ENCODE results near the gene PXDC1.
"Not testable (repeated sequence)": the region's sequence is repeated elsewhere in the genome, so short reads cannot be mapped to it uniquely, and the experiment has no call there.

The PXDC1 gene

DNA sequence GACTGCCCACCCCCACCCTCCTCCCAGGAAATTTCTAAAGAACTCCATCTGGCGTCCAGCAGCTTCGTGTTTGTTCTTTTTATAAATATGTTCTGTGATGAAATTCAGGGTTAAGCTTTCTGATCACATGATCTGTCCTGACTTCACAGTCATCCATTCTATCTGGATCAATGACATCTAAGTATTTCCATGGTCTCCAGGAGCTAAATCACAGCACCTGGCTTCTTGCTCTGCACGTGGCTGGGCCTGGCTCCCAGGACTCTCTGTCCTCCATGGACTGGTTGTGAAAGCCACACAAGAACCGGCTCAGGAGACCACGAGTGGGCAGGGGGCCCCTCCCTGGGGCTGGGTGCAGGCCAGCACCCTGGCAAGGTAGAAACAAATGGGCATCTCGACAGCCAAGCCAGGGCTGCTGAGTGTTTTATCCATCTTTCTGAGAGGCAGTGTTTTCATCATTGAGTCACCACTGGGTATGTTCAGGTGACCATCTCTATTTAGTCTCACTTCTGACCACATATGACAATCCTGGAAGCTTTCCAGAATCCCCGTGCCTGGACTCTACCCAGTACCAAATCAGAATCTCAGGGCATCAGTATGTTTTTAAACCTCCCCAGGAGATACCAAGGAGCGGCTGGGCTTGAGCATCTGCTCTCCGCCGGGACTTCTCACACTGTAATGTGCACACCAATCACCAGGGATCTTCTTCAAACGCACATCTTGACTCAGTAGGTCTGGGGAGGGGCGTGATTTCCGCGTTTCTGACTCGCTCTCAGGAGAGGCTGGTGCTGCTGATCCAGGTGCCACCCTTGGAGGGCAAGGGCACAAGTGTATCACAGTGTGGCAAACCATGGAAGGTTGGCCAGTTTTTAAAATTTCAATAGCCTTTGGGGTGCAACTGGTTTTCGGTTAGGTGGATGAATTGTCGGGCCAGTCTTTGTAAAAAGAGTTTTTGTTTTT is 31.6 kb upstream of the PXDC1 start:
- DNase-seq: no peak

DNA sequence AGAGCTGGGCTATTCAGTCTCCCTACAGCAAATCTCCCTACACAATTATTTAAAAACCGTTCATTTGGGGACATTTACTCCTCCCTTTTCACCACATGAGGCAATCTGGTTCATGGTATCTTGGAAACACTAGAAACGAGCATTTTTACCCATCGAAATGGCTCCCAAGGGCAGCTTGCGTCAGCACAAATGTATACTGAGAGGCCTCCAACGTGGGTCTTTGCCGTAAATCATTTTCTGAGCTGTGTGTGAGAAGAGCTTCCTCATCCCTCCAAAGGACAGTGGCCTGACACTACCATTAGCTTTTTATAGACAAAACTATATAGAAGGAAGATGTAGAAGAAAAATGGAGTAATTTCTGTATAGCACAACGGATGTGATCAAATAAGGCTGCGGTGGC is 30.0 kb upstream of the PXDC1 start:
- DNase-seq: no peak

DNA sequence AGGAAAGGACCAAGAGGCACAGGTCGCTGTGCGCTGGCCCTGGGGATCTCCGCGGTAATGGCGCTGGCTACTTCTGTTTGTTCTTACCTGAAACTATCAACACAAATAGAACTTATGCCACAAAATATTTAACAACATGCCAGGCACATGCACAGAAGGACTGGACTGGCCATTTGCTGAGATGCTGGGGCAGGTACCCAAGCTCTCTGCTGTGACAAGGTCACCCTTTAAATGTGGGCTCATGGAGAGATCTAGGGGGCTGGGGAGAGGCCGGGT is 28.0 kb upstream of the PXDC1 start:
- no peak for DNase-seq

DNA sequence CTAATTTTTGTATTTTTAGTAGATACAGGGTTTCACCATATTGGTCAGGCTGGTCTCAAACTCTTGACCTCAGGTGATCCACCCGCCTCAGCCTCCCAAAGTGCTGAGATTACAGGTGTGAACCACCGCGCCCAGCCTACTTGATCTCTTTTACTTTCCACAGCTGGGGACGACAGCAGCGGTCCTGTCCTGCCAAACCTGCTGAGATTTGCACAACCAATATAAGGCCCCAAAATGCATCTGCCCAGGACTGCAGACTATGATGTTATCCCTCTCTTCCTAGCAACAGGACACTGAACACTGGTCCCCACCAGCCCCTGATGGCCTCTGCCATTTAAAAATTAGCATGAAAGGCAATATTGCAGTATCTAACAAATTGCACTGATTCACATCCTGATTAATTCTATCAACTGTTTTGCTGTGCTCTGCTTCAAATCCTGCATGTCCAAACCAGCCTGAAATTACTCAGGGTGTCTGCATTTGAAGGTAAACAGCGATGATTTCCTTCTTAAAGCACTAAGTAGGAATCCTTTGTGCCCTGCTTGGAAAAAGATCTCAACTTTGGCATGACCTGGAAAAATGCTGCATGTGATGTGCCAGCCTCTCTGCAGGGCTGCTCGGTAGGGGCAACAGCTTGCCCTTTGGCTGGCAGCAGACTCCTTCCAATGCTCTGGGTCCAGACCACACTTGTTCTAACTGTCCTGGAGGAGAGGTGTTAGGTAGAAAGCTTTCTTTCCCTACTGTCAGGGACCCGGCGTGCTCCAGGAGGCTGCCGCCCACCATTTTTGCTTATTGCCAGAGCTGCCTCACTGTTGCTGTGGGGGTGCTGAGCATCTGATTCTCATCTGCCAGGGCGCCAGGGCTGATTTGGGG is 27.4 kb upstream of the PXDC1 start:
- no peak for DNase-seq

DNA sequence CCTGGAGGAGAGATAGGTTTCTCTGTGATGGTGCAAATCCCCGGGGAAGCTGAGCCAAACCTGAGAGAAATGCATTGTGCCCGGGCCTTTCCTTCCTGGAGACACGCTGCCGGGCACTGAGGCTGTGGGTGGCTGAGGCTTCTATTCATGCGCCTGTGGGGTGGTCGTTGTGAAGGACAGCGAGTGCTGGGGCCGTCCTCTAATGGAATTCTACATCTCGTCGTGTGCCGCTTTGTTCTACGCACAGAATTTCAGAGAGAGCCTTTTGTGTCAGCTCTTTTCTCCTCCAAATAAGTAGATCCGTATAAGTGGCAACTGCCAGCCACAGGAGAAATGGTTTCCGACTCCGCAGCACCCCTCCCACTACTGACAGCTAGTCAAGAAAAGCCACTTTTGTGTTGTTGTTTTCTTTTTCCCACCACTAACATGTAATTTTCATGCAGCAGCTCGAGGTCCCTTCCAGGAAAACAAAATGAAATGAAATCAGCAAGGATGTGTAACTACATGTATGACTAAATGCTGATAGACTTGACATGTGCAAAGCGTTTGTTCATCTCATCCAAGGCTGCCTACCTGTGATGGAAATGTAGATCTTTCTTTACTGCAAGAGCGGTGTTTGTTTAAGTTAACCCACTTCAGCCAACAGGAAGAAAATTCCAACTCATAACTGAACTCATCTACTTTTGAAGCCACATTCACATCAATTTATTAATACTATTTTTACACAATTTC is 26.4 kb upstream of the PXDC1 start:
- no peak for DNase-seq

DNA sequence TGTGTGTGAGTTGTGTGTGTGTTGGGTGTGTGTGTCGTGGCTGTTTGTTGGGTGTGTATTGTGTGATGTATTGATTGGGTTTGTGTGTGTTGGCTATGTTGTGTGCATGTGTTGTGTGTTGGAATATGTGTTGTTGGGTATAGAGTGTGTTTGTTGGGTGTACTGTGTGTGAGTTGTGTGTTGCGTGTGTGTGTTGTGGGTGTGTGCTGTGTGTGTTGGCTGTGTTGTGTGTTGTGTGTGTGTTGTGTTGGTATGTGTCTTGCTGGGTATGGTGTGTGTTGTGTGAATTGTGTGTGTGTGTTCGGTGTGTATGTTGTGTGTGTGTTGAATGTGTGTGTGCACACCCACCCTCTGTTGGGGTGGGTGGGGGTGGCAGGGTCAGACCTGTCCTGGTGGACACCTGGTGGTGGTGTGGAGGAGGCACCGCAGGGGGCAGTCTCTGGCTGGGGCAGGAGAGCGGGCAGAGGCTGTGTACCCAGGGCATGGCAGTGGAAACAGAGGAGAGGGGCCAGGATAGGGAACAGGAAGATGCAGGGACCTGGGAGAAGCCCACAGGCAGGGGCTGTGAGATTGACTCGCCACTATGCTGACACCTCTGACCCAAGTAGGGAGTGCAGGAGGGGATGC is 25.5 kb upstream of the PXDC1 start:
- DNase-seq: no peak

DNA sequence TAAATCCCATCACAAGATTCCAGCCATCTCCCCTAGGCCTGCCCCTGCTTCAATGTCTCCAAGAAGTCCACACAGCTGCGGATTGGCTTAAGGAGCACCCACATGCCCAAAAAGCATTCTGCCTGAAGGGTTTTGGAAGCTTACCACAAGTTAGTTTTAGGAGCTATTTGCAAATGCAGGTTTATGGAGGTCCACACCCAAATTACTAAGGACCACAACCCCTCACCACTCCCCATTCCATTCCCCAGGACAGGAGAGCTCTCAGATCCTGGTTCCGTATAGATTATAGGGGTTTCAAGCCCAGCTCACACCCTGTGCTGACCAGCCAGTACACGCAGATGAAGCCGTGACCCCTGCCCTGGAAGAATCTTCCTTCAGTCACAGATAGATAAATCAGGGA is 24.3 kb upstream of the PXDC1 start:
- DNase-seq: no peak

DNA sequence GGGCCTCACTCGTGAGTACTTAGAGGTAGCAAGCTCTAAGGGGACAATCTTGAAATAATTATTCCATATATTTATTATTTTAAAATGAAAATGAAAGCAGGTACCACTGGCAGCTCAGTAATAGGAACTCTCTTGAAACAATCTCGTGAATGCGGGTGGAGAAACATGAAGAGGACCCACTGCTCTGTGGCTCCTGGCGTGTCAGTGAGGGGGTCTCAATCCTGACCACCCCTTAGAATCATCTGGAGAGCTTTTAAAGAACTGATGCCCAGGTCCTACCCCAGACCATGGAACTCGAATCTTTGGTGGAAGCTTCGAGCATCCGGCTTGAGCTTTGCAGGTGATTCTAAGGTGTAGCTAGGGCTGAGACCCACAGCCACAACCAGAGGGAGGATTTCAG is 23.9 kb upstream of the PXDC1 start:
- no peak for DNase-seq

DNA sequence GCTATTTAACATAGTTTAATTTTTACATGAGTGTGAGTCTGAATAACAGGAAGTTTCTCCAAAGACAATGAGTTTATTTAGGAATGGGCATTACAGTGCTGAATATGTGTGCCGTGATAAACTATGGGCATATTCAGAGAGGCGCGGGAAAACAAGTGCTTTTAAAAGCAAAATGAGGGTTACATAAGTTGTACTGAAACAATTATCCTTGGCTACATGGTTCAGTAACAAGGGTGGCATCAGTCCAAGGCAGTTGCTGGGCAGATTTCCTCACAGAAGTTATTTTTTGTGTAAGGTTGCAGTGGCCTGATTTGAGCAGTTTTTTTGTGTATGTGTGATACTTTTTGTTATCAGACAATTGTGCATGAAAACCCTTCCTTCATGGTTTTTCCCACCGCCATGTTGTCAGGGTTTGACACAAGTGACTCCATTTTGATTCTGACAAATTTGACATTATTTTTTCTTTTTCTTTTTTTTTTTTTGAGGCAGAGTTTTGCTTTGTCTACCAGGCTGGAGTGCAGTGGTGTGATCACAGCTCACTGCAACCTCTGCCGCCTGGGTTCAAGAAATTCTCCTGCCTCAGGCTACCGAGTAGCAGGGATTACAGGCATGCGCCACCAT is 22.3 kb upstream of the PXDC1 start:
- no peak for DNase-seq

DNA sequence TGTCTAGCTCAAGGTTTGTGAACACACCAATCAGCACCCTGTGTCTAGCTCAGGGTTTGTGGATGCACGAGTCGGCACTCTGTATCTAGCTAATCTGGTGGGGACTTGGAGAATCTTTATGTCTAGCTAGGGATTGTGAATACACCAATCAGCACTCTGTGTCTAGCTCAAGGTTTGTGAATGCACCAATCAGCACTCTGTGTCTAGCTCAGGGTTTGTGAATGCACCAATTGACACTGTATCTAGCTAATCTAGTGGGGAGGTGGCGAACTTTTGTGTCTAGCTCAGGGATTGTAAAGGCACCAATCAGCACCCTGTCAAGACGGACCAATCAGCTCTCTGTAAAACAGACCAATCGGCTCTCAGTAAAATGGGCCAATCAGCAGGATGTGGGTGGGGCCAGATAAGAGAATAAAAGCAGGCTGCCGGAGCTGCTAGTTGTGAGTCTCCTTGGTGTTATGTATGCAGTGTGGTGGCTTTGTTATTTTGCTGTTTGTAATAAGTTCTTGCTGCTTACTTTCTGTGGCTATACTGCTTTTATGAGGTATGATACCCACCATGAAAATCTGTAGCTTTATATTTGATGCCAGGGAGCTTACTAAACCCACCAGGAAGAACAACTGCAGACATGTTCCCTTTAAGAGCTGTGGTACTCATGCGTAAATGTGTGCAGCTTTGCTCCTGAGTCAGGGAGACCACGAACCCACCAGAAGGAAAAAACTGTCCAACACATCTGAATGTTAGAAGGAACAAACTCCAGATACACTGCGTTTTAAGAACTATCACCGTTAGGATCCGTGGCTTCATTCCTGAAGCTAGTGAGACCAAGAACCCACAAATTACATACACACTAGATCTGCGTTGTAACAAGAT is 20.9 kb upstream of the PXDC1 start:
- DNase-seq: not testable (repeated sequence)

DNA sequence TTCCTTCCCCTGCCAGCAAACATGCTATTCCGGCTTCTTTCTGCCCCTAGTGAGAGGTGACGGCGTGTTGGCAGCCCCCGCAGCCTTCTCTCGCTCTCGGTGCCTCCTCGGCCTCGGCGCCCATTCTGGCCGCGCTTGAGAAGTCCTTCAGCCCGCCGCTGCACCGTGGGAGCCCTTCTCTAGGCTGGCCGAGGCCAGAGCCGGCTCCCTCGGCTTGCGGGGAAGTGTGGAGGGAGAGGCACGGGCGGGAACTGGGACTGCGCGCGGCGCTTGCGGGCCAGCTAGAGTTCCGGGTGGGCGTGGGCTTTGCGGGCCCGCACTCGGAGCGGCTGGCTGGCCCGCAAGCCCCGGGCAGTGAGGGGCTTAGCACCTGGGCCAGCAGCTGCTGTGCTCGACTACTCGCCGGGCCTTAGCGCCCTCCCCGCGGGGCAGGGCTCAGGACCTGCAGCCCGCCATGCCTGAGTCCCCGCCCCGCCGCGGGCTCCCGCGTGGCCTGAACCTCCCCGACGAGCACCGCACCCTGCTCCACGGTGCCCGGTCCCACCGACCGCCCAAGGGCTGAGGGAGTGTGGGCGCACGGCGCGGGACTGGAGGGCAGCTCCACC is 20.0 kb upstream of the PXDC1 start:
- DNase-seq: no peak

DNA sequence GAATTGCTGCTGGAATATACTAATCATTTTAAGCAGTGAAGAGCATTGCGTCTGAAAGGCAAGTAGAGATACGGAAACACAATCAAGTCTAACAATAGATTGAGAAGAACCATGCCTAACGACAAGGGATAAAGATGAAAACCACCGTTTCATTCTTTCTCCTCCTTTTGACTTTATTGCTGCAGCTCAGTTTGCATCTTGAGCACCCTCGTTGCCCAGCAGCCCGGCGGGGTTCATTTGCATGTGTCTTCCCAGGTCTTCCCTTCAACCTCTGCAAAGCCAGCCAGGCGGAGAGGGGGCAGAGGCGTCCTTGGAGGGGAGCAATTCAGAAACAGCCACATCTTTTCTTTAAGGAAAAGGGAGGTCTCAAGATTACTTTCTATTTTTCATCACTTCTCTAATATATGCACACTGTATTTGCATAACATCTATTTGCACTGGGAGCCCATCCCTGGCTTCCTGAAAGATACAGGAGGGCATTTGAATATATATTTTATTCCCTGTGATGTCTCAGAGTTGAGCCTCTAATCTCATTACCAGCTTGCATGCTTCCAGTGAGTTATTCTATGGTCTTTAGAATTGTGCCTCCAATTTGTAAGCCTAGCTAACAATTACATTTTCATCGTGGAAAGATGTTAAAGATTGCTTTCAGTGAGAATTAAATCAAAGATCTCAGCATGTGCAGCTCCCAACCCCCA is 18.7 kb upstream of the PXDC1 start:
- no peak for DNase-seq

DNA sequence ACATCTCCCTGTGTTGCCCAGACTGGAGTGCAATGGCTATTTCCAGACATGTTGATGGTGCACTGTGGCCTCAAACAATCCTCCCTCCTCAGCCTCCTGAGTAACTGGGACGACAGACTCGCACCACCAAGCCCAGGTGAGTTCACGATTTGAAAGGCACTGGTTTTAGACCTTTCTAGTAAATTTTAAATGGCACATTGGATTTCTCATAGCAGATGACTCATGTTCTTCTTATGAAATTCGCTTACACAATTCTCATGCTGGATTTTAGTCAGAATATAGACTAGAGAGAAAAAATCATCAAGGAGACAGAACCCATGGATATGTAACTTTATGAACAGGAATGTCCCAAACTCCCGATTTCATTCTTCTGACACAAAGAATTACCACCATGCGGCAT is 18.1 kb upstream of the PXDC1 start:
- DNase-seq: peak; percentile 16

DNA sequence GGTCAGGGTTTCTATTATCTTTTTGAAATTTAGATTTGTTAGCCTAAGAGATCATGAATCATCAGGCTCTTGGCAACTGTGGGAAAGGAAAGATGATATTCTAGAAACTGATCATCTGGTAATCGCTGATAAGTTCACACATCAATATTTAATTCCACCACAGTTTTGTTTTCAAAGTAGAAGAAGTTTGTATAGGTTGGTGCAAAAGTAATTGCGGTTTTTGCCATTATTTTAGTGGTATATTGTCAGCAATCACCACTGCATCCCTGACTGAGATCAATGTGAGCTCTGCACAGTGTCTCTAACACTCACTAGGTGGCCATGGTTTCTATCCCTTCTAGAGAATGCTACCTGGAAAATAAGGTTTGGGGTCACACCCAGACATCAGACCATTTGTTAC is 17.0 kb upstream of the PXDC1 start:
- DNase-seq: no peak

DNA sequence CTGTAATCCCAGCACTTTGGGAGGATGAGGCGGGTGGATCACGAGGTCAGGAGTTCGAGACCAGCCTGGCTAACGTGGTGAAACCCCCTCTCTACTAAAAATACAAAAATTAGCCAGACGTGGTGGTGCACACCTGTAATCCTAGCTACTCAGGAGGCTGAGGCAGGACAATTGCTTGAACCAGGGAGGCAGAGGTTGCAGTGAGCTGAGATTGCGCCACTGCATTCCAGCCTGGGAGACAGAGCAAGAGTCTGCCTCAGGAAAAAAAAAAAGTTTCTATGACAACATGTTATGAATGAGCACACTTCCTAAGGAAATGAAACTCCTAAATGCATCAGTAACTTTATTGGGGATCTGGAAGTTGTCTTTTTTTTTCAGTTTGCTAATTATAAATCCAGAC is 16.0 kb upstream of the PXDC1 start:
- not testable (repeated sequence) for DNase-seq

DNA sequence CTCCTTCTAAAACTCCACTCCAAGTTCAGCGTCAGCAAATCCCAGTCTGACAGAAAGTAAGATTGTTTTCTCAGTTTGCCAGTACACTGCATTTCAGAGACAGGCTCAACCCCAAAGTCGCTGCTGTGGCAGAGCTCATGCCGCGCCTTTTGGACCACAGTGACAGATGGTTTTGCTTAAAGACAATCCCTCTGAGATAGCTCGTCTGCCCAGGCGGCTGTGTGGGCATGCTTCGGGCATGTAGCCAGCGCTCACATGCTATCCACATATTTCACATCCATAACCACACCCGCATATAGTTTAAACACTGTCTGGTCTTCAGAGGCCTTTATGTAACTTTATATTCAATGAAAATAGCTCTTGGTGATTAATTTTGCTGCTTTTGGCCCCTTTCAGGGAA is 14.7 kb upstream of the PXDC1 start:
- peak; percentile 43 for DNase-seq

DNA sequence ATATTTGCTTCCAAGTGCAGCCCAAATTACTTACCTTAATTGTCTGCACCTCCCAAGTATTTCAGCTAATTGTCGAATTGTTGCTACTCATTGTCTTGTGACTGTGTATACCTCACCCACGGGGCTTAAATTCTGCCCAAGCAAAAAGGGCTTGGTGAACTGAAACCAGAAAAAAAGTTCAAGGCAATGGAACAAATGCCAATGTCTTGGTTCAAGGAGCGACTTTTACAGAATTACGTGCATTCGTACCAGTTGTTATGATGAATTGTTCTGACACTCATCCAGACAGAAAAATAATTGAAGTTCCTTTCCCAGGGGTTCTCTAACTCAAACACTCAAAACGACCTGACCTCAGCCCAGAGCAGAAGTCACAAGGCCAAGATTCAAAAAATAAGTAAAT is 13.9 kb upstream of the PXDC1 start:
- DNase-seq: no peak

DNA sequence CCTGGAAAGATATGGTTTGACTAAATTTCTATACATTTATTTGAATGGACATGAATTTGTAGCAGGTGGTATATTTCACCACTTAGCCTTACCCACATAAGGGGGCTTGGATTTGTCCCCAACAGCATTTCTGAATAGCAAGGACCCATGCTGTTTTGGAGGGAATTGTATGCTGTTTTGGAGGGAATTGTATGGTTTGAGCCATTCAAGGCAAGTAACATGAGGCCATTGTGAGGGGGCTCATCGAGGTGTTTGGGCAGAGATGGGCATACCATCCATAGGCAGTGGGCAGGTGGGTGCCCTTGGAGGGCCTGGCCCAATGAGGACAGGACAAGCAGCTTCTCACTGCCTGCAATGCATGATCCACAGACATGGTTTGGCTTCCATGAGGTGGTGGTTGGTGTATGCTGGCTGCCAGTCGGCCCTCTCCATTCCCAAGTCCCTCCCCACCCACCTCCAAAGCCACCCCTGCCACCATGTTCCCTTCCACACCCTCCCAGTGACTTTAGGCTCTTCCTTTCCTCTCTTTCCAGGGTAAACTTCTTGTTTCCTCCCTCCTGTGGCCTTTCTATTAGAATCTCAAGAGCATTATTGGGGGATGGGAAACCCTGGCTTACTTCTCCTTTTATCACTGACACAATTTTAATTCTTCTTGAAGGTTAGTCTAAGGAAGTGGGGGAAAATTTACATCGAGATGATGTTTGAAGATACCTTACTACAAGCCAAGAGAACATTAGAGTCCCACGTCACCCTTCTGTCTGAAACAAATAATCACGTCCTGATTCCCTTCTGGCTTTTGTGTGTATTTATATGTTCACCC is 13.2 kb upstream of the PXDC1 start:
- DNase-seq: no peak

DNA sequence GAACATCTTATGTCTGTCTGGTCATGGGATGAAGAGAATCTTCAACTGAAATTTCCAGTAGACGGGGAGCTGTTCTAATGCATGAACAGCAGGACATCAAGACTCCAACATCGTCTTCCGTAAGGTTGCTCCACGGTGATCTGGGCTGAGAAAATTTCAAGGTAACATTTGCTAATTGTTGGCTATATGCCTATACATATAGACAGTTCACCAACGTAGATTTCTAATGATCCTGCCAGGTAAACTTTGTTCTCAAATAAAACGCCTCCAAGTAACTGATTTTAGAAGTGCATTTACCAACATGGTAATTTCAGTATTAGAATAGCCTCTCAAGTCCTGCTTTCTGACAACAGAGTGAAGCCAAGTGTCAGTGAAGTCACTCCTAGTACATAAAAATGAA is 11.3 kb upstream of the PXDC1 start:
- DNase-seq: no peak

DNA sequence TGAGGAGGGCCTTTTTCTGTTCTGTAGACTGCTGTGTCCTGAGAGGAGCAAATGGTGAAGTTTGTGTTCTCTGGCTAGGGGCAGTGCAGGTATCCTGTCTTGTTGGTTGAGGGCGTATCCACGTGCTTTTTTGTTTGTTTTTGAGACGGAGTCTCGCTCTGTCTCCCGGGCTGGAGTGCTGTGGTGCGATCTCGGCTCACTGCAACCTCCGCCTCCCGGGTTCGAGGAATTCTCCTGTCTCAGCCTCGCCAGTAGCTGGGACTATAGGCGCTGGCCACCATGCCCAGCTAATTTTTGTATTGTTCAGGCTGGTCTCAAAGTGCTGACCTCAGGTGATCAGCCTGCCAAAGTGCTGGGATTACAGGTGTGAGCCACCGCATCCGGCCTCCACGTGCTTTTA is 10.8 kb upstream of the PXDC1 start:
- no peak for DNase-seq

All from amniotic stem cell (primary cell).